HG02798 (cell line): ENCODE results near the gene MLXIP.
"Not testable (repeated sequence)": the region's sequence is repeated elsewhere in the genome, so short reads cannot be mapped to it uniquely, and the experiment has no call there.

ENCODE experiments used
- ATAC-seq: cut with Tn5 transposase; IDR thresholded peaks from one replicate; pipeline ENCODE4 v1.9.1; 2021; ENCODE audit warnings: mild to moderate bottlenecking; ENCODE audit not compliant: unreplicated experiment, poor library complexity

MLXIP gene

DNA sequence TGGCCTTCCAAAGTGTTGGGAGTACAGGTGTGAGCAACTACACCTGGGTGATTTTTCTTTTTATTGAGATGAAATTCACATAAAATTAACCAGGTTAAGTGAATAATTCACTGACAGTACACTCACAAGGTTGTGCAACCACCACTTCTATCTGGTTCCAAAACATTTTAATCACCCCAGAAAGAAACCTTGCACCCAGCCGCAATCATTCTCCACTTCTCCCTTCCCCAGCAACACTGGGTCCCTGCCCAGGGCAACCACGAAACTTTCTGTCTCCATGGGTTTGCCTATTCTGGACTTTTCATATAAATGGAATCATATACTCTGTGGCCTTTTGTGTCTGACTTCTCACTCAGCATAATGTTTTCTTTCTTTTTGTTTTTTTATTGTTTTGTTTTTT is 26.3 kb upstream of the MLXIP start:
- ATAC-seq: no peak

DNA sequence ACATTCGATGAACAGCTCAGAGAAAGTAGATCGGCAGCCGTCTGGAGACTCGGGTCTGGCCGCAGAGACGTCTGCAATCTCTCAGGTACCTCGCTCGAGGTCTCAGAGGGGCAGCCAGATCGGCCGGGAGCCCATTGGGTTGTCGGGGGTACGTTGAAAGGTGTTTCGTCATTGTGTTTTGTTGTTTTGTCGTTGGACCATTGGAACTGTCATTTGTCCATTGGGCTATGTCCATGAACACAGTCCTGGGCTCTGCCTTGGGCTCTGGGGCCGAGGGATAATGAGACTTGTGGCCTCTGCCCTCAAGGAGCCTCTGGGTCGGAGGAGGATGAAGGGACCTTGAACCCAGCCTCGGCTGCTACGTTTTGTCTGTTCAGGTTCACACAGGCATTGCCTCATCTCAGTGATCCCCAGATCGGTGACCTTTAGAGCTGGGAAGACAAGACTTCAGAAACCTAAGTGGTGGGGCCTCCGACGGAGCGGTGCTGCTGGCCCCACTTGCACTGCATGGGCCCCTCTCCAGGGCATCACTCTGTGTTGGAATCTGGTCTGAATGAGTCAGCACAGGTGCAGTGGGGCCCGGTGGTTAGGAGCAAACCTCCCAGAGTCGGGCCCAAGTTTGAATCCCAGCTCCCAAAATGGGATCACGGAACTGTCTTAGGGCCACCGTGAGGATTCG is 23.6 kb upstream of the MLXIP start:
- ATAC-seq: no peak

DNA sequence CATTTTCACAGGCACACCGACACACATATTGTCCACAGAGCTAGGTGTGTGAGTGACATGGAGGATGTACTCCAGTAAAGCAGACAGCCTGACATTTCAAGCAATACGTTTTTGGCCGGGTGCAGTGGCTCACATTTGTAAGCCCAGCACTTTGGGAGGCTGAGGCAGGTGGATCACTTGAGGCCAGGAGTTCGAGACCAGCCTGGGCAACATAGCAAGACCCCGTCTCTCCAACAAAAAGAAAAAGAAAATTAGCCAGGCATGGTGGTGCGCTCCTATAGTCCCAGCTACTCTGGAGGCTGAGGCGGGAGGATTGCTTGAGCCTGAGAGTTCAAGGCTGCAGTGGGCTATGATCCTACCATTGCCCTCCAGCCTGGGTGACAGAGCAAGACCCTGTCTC is 22.1 kb upstream of the MLXIP start:
- not testable (repeated sequence) for ATAC-seq

DNA sequence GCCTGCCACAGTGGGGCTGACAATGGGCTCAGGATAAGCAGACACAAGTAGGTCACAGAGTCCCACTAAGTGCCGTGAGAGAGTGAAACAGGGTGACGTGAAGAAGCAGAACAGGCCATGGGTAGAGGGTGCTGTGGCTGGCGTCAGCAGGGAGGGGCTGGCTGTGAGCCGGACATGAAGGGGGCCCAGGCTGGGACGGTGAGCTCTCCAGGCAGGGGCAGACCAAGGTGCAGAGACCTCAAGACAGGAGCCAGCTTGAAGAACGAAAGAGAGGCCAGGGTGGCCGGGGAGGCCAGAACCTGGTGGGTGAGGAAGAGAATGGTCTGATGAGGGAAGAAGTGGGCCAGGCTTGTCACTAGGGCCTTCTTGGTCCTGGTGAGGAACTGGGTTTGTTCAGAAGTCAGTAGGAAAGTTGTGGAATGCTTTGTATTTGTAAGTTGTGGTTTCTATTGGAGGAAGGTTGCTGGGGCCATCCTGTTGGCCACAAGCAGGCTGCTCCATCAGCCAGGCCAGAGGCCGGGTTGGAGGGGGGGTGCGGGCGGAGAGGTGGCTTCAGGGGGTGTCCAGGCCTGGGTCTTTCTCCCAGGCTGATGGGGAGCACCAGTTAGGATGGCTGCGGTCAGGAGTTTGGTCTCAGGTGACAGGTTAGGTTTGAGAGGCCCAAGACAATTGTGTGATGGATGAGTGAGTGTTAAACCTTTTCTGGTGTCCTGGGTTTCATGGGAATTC is 21.4 kb upstream of the MLXIP start:
- no peak for ATAC-seq

DNA sequence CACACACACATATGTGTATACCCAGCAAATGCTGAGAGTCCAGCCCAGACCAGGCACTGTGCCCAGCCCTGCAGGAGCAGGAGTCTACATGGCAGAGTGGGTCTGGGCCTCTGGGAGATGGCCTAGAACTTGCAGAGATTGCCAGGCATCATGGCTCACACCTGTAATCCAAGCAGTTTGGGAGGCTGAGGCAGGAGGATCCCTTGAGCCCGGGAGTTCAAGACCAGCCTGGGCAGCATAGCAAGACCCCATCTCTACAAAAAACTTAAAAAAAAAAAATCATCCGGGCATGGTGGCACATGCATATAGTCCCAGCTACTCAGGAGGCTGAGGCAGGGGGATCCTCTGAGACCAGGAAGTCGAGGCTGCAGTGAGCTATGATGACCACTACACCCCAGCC is 20.8 kb upstream of the MLXIP start:
- ATAC-seq: no peak

DNA sequence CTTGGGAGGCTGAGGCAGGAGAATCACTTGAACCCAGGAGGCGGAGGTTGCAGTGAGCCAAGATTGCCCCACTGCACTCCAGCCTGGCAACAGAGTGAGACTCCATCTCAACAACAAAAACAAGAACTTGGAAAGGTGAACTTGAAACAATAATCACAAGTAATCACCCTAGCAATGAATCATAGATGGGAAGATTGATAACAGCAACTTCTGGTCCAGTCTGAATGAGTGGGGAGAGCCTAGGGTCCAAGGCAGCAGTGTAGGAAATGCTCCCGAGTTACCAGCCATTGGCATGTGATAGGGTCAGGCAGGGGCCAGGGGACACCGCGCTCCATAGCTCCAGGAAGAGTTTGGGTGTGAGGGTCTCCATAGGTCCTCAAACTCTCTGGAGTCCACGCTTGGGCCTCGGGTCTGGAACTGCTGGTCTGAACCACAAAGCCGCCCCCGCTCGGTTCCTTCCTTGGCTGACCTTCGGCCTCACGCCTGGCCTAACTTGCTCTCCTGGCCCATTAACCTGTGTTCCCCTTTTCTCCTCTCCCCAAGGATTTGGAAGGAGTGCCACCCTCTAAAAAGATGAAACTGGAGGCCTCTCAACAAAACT is 19.9 kb upstream of the MLXIP start:
- no peak for ATAC-seq

DNA sequence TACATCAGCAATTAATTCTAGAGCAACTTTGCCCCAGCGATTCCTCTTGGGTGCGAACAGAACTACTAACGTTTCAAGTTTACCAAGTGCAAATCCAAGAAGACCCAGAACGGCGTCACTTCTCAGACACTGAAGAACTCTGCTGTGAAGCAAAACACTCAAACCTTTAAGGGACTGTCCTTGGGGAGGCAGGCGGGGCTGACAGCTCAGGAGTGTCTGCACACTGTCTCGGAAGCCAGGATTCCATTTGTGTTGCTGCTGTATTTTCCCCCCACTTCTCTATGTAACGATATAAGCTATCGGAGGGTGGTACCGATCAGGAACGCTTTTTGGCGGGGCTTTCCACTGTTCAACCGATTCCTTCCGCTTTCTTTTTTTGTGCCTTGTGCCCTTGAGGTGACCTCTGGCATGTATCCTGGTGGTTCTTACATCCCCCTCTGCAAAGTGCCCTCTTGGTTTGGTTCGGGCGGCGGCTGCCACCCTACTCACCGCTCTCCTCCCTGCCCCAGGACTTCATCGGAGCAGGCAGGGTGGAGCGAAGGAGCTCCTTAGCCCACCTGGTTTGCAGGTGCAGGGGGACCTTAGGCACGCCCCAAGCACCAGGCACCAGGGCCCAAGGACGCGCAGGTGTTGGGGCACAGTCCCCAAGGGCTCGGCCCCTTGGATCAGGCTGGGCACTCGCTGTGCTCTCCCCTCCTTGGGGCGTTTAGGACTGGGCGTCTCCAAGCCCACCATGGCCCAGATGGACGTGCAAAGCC is 19.2 kb upstream of the MLXIP start:
- ATAC-seq: no peak

DNA sequence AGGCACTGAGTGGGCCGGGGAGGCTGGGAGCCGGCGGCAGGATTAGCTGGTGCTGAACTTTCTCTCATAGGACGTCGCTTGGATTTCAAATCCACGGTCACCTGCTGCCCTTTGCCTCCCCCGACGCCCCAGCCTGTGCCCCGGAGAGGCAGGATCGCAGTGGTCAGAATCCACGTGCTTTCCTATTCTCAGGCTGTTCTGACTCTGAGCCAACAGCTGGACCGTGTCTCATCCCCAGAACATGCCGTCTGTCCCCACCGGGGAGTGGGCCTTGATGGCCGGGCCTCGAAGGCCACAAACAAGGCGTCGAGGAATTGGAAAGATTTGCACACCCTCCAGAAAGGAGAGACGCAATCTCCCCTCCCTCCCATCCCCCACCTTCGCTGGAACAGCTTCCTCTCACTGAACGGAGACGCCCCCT is 18.5 kb upstream of the MLXIP start:
- no peak for ATAC-seq

DNA sequence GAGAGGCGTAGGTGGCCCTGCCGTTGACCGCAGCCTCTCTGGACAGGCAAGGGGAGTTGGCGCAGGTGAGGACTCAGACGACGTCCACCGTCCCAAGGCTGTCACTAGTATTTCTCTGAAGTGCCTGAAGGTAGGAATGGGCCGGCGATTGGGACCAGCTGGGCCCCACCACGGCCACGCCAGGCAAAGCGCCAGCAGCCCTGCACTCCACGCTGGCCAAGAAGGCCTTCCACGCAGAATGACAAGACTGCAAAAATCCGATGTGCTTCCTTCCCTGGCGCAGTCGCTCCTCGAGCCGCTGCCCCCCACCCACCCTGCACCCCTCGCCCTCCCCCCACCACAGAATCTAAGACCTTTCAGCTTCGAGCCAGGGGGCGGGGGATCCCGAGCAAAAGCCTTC is 17.3 kb upstream of the MLXIP start:
- no peak for ATAC-seq

DNA sequence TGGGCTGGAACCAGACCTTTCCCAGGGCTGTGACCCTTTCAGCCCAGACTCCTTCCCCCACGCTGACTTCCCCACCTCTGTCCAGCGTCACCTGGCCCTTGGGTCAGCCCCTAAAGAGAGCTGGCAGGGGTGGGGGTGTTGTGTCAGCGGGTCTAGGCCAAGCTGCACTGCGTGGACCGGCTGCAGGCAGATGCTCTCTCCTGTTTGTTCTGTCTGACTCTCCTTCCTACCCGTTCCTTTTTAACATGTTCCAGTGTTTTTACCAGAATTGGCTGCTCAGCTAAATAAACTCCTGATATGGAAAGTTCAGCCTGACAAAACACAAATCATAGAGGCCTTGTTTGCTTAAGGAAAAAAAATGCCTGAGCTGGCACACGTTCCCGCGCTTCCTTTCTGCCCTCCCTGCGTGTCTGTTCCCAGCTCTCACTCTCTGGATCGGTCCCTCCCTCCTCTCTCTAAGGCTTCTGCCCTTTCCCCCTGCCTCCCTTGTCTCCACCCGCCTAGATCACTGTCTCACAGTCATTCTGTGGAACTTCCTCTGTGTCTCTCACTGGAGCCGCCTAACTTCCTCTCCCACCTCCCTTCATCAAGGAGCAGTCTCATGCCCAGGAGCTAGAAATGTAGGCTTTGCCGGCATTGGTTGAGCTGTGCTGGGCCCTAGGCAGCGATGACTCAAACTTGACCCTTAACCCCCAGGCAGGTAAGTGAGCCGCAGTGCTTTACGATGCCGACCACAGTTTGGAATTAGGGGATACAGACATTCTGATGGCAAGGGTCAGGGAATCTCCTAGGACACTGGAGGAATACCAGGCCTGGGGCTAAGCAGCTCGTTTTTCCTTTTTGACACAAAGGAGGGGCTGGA is 15.5 kb upstream of the MLXIP start:
- ATAC-seq: no peak

DNA sequence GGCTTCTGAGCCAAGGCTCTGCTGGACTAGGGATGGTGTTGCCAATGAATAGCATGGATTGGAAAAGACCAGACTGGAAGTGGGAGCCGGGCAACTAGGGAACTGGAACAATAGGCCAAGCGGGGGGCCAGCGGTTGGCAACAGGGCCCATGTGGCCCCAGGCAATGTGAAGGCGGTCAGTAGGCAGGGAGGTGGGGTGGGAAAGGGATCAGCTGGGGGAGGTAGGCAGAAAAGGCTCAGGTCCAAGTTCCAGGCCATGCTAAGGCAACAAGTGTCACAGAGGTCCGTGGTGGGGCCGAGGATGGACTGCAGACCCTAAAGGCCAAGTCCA is 14.9 kb upstream of the MLXIP start:
- no peak for ATAC-seq

DNA sequence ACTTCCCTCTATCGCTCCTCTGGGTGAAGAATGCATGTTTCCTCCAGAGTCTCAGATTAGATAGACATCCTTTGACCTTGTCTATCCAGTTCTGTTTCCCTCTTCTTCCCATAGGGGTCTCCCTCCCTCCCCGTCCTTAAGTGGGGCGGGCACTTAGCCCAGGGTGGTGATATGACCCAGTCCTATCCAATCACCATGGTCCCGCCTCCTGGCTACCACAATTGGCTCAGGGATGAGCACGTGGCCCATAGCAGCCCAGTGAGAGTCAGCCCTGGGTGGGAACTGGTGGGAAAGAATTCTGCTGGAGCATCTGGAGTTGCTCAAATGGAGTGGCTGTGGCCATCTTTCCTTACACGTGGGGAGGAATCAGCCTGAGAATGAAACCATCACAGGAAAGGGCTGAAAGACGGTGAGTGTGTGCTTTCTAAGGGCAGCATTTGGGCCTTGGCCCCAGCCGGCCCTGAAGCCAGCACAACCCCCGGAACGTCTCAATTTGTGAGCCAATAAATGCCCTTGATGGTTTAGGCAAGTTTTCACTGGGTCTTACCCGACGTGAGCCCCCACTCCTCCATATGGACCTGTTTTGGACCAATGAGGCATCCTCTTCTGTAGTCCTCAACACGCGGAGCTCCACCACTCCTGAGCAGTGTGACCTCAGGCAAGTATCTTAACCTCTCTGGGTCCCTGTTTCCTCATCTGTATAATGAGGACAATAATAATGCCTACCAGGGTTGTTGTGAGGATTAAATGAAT is 14.4 kb upstream of the MLXIP start:
- ATAC-seq: no peak

DNA sequence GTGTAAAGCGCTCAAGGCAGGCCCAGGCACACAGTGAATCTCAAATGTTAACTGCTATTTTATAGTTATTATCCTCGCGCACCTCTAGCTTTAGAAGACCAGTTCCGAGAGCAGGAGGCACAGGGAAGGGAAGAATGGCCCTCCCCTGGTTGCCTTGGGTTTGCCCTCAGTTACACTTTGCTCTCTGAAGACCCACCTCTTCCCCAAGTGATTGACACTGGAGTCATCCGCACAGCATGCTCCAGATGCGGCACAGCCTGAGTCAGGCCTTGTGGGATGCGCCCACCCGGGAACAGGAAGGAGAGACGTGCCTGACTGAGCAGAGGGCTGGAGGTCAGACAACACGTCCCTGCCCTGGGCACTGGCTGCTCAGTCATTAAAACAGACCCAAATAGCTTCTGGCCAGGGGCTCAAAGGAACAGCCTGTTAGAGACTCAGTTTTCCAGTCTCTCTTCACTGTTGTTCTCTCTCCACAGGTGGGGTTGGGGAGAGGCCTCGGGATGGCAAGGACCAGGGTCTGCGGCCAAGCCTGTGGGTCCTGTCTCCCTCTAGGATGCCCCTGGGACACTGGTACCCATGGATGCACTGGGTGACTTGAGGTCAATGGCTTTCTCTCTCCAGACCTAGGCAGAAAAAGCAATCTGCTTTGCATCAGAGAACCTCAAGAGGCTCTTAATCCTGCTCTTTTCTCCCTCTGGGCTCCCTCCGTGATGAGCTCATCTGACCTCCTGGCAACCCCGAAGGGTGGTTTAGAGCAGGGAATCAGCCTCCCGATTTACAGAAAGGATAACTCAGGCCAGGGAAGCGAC is 13.6 kb upstream of the MLXIP start:
- ATAC-seq: no peak

DNA sequence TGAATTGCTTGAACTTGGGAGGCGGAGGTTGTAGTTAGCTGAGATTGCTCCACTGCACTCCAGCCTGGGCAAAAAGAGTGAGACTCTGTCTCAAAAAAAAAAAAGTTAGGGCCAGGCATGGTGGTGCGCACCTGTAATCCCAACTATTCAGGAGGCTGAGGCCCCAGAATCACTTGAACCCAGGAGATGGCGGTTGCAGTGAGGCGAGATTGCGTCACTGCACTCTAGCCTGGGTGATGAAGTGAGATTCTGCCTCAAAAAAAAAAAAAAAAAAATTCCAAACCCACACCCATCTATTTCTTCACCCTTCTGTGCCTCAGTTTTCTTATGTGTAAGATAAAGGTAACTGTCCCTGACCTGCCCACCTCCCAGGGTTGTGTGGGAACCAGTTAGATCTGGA is 11.0 kb upstream of the MLXIP start:
- no peak for ATAC-seq

DNA sequence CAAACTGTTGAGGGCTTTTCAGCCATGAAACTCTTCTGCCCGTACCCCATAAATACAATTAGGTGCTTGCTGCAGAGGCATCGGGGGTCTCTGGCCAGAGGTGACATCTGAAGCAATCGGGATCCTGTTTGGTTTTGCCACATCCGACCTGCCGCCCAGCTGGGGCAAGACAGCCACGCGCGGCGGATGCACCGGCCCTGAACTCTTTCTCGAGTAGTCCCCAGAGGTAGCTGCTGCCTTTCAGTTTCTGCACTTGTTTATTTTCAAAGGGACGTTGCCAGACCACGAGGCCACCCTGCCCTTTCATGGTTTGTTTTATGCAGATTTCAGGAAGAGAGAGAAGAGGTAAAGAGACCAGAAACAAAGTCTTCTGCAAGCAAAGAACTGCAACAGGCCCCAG is 10.6 kb upstream of the MLXIP start:
- ATAC-seq: peak; percentile 88

DNA sequence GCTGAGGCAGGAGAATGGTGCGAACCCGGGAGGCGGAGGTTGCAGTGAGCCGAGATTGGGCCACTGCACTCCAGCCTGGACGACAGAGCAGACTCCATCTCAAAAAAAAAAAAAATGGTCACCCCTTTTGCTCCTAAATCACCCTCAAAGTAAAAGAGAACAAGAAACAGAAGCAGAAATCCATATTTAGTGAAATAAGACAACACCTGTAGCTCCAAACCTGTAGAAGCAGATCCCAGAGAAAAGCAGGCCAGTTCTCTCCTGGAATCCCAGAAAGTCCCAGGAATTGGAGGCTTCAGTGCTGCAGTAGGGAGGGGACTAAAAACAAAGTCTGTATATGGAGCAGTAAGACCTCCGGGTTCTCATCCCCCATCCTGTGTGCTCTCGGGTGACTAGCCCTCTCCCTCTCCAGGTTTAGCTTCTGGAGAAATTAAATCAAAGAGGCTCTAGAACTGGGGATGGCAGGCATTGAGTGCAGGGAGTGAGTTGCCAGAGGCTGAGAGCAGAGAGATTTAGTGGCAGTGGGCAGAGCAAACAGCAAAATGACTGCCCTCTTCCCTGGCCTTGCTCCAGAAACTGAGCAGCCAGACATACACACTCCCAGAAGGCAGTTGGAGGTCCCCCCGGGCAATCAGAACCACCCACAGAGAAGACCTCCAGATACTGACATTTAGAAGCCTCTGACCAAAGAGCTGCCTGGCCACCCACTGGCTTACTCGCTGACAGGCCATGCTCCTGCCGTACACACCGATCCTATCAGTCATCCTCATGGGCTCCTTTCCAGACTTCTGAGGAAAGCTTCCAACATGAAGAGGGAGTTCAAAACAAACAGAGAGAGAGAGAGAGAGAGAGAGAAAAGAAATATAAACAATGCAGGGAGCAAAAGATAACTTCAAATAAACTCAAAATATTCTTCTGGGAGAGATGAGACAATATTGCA is 6.3 kb upstream of the MLXIP start:
- ATAC-seq: no peak

DNA sequence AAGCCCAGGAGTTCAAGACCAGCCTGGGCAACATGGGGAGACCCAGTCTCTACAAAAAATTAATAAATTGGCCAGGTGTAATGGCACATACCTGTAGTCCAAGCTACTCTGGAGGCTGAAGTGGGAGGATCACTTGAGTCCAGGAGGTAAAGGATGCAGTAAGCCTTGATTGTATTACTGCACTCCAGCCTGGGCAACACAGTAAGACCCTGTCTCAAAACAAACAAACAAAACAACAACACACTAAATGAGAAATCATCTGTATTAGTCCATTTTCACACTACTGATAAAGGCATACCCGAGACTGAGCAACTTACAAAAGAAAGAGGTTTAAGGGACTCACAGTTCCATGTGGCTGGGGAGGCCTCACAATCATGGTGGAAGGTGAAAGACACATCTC is 4.7 kb upstream of the MLXIP start:
- no peak for ATAC-seq
